Stimulated activated CD4-positive, alpha-beta T cell treated with anti-CD3 and anti-CD28 coated beads, TNF-alpha, amount 100 ng/mL, for 48 hours (primary cell): ENCODE measurements around the gene TAS2R39.

ENCODE experiments used
- DNase-seq, 3 donors: peaks; one replicate each; pipeline ENCODE4 v3.0.0-alpha.2; 2020; ENCODE audit warnings: low read depth in 3 of 3

The TAS2R39 gene

GRCh38 chr7:143216151-143216550 lies 32.9 kb downstream of the TAS2R39 start:
- DNase-seq: no peak

GRCh38 chr7:143216686-143217085 lies 33.5 kb downstream of the TAS2R39 start:
- DNase-seq: no peak

GRCh38 chr7:143217806-143218205 lies 34.6 kb downstream of the TAS2R39 start:
- no peak for DNase-seq

- DNase-seq: no peak
Measured at GRCh38 chr7:143221286-143221685, 38.1 kb downstream of the TAS2R39 start.

- no peak for DNase-seq
Measured at GRCh38 chr7:143221737-143222136, 38.5 kb downstream of the TAS2R39 start, which contains the start of gene TAS2R40. TSS of gene TAS2R40 (plus strand) at chr7:143222037. CDS start at chr7:143222079, 42 bp downstream.

GRCh38 chr7:143222782-143223181 lies 39.6 kb downstream of the TAS2R39 start:
- no peak for DNase-seq

GRCh38 chr7:143223784-143224183 lies 40.6 kb downstream of the TAS2R39 start:
- DNase-seq: no peak

- DNase-seq: no peak
Measured at GRCh38 chr7:143225047-143225446, 41.8 kb downstream of the TAS2R39 start.

GRCh38 chr7:143227806-143228205 lies 44.6 kb downstream of the TAS2R39 start:
- no peak for DNase-seq

GRCh38 chr7:143229054-143229790 lies 46.0 kb downstream of the TAS2R39 start:
- DNase-seq: no peak

GRCh38 chr7:143230602-143231457 lies 47.6 kb downstream of the TAS2R39 start:
- no peak for DNase-seq
